HFF-Myc (cell line): ENCODE measurements around the gene ZNF831.

Source experiments
- DNase-seq: peaks from one replicate; pipeline ENCODE4 v3.0.0-alpha.2; 2011; ENCODE audit warnings: low read depth; ENCODE audit errors: extremely low read depth
- H3K4me3 ChIP-seq: replicated peaks from 2 replicates; pipeline ENCODE4 v1.5.1; 2011; ENCODE audit warnings: low read depth, mild to moderate bottlenecking, control low read depth, low read length
- TF ChIP-seq, protein P1 (sequence below): IDR thresholded peaks from 2 replicates; pipeline ENCODE4 v1.5.1; 2012; ENCODE audit warnings: mild to moderate bottlenecking, low read depth, low read length, control low read depth; ENCODE audit errors: missing control alignments

ZNF831 gene

DNA sequence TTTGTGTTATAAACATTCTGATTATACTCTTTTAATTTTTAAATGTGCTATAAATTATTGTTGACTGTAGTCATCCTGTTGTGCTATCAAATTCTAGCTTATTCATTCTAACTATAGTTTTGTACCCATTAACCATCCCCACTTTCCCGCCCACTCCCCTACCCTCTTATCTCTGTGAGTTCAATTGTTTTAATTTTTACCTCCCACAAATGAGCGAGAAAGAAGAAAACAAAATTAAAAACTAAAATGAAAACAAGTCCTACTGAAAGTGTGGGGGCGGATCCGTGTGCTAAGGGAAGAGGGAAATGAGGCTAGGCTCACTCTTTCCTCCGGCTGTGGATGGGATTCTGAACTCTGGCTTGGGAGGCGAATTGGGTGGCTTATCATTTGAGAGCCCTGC is 6.6 kb upstream of the ZNF831 start:
- no peak overlapping the region for H3K4me3 ChIP-seq
- DNase-seq: no peak
- TF ChIP-seq, protein P1, sequence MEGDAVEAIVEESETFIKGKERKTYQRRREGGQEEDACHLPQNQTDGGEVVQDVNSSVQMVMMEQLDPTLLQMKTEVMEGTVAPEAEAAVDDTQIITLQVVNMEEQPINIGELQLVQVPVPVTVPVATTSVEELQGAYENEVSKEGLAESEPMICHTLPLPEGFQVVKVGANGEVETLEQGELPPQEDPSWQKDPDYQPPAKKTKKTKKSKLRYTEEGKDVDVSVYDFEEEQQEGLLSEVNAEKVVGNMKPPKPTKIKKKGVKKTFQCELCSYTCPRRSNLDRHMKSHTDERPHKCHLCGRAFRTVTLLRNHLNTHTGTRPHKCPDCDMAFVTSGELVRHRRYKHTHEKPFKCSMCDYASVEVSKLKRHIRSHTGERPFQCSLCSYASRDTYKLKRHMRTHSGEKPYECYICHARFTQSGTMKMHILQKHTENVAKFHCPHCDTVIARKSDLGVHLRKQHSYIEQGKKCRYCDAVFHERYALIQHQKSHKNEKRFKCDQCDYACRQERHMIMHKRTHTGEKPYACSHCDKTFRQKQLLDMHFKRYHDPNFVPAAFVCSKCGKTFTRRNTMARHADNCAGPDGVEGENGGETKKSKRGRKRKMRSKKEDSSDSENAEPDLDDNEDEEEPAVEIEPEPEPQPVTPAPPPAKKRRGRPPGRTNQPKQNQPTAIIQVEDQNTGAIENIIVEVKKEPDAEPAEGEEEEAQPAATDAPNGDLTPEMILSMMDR: no peak

GRCh38 chr20:59157531-59157930 is 6.1 kb upstream of the ZNF831 start:
- TF ChIP-seq, protein P1: no peak
- no peak for DNase-seq
- no peak overlapping the region for H3K4me3 ChIP-seq

DNA sequence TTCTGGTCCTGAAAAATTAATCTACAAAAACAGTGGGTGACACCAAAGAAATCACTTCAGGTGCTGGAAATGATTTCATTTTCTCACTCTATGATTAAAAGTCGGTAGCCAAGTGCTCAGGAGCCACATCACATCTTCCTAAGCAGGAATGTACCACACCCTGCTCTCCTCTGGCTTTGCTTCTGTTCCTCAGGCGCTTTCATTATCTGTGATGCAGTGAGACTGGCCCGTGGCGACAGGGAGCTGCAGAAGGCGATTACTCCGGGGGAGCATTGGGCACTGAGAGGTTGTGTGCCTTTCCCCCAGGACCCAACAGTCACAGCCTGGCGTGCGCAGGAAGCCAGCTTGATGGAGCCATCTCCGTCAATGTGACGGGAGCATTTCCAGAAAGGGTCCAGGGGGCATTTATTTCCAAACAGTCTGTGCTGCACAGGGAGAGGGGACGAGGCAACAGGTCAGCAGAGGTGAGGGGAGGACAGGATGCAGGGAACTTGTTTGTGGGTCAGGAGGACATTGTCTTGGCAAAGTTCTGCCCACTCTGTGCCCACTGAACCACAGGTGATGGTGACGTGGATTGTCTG is 5.6 kb upstream of the ZNF831 start:
- no peak overlapping the region for H3K4me3 ChIP-seq
- TF ChIP-seq, protein P1: no peak
- no peak for DNase-seq

DNA sequence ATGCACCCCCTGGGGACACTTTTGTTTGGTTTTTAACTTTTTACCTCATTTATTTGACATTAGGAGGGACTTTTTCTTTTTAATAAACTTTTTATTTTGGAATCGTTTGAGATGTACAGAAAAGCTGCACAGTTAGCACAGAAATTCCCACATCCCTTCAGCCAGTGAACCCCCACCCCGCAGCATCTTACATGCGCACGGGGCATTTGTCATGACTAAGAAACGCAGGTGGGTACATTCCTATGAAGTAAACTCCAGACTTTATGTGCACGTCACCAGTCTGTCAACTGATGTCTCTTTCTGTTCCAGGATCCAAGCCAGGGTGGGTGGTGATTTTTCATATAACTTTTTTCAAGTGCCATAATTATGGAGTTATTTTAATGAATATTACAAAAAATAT is 4.9 kb upstream of the ZNF831 start:
- no peak for DNase-seq
- TF ChIP-seq, protein P1: no peak

DNA sequence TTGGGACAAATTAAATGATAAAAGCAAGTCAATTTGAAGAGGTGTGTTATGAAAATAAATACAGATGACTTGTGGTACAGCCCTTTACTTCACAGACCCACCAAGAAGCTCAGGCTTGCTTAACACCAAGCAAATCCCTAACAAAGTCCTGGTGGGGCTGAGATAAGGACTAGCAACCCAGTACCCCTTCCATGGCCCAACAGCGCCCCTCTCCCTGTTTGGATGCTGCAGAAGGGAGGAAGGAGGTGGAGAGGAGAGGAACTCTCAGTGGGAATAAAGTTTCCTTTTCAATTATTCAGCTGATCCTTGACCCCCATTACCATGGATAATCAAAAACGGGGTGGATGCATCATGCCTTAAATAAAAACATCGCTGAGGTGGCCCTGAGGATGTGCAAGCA is 4.5 kb upstream of the ZNF831 start:
- H3K4me3 ChIP-seq: no peak overlapping the region
- DNase-seq: no peak
- TF ChIP-seq, protein P1: no peak

More for the DNA sequence above, 4.9 kb upstream of the ZNF831 start:
- H3K4me3 ChIP-seq: no peak overlapping the region

- no peak overlapping the region for H3K4me3 ChIP-seq
- TF ChIP-seq, protein P1: no peak
- DNase-seq: no peak
These were observed 3.9 kb upstream of the ZNF831 start for GRCh38 chr20:59159493-59160376.
